DMS79 (cell line): ENCODE data around the gene CDKN2B.

Experiments
- DNase-seq: peaks from one replicate; lab custom pipeline; 2025; lab: John Stamatoyannopoulos, UW

CDKN2B gene

DNA sequence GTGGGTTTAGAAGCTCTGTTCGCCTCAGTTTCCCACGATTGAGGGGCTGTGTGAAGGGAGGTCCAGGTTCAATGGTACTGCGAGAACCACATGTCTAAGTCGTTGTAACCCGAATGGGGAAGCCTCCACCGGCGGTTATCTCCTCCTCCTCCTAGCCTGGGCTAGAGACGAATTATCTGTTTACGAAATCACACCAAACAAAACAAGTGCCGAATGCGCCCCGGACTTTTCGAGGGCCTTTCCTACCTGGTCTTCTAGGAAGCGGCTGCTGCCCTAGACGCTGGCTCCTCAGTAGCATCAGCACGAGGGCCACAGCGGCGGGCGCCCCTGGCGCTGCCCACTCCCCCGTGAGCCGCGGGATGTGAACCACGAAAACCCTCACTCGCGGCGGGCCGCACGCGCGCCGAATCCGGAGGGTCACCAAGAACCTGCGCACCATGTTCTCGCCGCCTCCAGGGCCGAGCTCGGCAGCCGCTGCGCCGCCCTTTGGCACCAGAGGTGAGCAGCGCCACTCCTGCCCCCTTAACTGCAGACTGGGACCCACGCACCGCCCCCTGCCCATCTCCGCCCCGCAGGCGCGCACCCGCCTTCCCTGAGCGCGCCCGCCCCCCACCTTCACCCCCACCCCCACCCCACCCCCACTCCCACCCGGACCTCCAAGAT is 15.1 kb downstream of the CDKN2B start, which contains the start of gene CDKN2A:
TSS of gene CDKN2A (minus strand) at position 500 of the 663 bp plus-strand sequence.
- DNase-seq = peak; percentile 87

DNA sequence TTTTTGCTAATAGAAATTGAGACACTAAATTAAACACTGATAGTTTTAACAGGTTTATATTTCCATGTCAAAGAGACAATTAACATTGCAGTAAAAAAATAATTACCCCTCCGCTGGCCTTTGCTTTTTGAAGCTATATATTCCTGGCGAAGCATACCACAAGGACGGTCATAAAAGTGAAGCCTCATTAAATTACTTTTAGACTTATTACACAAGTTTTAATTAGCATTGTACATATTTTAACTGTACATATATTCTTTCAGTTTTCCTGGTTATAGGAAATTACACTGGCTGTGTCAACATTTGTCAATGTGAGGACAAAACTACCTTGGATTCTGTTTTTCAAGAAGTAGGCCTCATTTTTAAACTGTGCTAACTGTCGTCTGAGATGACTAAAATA is 16.1 kb downstream of the CDKN2B start:
- DNase-seq = no peak

DNA sequence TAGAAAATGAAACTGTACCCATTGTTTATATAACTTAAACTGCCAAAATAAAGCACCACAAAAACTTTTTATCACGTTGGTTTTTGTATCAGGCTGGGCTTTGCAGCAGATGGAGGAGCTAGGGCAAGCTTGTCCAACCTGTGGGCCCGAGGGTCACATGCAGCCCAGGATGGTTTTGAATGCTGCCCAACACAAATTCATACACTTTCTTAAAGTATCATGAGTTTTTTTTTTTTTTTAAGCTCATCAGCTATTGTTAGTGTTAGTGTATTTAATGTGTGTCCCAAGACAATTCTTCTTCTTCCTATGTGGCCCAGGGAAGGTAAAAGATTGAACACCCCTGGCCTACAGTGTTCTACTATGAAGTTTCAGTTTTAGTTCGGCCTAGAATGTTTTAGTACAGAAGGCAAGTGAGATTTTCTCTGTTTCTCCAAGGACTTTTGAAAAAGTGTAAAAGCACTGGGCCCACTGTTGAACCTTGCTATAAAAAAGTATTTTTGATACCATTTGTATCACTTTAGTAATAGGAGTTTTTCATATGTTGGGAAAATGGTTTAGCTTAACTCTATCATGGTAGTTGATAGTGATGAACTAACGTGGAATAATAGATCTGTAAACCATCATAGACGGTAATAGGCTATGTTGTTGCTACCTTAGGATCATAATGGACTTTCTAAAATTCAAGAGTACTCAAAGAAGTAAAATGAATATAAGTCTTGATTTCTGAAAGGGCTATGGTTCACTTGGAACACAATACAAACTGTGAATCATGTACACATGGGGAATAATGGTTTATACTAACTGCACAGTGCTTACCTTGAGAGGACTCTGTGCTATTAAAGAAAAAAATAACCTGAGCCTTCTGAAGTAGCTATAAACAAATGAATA is 17.8 kb downstream of the CDKN2B start:
- DNase-seq = peak; percentile 45

DNA sequence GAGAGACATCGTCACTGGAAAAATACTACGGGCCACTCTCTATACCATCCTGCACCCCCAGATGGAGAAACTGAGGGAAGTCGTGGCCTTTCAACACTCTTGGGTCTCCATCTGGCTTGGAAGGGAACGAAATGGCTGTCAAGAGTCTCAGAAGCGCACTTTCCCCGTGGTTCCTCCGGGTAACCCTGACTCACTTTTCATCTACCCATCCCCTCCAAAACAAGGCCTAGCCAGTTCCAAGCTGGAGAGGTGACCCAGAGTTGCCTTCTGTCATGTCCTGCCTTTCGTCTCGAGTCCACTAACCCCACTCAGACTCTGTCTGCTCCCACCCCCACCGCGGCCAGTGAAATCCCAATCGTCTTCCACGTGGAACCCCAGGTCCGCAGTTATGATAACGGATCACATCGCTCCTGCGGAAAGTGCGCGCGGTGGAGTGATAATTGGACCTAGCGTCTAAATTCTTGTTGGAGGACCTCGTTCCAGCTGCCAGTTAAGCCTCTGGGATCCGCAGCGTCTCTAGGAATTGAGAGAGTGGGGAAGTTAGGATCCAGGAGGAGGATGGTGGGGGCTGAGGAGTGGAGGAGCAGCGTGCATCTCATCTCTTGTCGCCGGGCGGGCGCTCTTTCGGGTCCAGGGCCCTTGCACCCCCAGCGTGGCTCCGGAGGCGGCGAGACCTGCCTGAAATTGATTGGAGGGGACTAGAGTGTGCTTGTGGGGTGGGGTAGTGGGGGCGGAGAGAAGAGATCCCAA is 19.5 kb downstream of the CDKN2B start:
- DNase-seq = peak; percentile 62

DNA sequence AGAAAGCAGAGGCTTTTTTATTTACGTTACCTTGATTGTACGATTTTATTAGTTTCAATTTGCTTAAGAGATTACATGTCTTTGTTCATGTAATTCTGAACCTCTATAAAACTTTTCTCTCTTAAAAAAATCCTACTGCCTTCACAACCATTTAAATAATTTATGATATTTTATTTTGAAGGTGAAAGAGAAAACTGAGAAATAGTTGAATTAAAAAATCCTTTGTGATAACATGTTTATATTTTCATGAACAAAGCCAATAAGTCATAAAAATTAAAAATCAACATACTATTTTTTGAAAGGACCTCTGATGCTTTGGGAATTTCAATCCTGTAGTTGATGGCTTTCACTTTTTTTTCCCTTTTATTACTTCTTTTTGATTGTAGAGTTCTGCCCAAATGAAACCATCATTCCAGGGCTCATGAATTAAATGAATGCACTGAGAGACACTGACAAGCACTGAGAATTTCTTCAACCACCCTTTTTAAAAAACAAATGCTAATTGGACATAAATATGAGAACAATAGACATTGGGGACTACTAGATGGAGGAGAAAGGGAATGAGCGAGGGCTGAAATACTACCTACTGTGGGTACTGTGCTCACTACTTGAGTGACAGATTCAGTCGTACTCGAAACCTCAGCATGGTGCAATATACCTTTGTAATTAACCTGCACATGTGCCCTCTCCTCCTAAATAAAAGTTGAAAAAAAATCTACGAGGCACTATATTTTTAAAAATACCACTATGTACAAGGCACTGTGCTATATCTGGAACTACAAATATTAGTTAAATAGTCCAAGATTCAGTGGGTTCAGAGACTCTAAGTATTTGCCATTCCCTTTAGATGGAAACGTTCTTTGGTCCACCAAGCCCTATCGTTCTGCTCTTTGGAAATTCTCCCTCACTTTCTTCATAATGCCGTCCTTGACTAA is 20.8 kb downstream of the CDKN2B start:
- peak; percentile 58 for DNase-seq

DNA sequence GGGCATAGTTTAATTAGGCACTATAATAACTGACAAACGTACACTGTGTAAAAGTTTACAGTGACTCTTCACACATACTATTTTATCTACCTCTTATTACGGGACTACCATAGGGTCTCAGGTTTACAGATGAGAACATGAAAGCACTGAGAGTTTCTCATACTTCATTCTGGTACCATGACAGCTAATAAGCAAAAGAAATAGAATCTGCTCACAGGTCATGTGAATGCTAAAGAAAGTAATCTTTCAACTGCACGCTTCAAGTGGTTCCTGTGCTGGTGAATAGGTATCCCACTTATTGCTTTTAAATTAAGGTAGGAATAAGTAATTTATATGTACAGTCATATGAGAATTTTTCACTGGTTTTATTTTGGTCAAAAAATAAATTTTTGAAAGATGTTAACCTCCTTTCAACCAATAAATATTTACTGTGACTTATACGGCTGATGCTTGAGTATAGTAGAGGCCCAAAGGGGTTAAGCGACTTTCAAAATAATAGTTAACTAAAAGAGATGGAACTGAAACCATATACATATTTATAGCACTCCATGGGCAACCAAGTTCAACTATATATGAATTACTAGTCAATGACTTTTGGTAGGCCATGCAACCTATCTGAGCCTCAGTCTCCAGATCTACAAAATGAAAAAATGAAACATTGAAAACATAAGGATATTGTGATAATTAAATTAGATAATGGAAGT is 23.0 kb downstream of the CDKN2B start:
- DNase-seq = no peak

DNA sequence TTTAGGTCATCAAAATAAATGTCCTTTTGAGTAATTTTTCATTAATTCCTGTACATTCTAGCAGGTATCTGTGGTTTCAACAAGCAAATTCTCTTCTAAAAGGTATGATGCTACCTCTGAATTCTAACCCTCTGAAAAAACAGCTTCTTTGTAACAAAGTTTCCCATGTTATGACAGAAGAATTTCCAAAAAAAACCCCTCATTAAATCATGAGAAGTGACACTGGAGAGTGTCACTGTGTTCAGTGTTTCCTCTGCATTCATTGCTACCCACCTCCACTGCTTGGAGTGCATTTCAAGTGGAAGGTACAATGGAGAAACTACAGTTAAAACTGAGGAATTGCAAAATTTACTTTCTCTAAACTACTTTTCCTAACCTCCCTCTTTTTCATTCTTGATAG is 25.0 kb downstream of the CDKN2B start:
- no peak for DNase-seq

DNA sequence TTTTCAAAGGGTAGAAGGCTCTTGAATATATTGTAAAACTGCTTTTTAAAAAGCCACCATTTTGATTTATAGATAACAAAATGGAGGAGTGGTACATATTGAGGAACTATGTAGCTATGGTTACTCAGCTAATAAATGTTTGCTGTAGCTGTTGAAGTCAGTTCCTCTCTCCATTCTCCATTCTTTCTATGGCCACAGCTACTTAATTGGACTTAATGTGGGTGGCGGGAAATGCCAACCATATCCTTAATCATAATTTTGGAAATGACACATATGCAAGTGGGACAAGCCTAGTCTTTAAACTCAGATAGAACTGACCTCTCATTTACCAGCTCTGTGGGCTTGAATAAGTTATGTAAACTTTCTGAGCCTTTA is 25.6 kb downstream of the CDKN2B start:
- DNase-seq = no peak

DNA sequence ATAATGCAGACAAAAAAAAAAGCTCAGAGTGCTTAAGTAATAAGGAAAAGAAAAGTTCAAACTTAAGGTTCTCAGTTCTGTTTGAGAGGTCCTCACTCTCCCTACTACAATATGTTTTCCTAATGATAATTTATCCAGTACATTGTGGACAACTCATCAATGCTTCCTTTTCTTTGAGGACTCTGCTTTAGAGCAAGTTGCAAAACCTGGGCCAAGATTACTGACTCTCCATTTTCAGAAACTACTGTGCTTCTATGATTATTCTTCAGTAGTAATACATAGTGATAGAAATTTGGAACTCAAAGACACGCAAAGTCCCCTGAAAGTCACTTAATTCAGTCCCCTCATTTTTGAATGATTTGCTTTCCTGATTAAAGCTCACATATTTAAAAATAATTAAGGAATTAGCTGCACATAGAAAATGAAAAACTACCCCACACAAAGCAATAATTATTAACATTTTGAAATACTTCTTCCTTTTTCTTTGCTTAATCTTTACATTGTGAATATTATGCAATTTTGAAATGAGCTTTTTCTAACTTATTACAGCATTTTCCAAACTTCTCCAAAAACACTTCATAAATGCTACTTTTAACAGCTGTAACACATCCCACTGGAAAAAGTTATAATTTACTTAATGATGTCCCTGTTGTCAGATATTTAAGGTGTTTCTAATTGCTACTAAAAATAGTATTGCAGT is 26.1 kb downstream of the CDKN2B start:
- no peak for DNase-seq

DNA sequence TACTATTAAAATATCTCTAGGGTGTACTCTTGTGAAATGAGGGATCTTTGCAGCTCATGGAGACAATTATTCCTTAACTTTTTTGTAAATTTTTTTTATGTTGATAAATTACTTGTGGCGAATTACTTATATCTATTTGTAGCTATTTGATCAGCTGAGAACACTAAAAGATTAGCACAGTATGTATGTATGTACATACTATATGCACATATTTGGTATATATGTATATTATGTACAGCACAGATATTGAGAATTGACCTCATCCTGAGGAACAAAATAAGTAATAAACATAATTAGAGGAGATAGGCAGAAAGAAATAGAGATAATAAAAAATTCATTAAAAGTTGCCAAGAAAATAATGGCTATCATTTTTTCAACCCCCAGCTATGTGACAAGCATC is 26.7 kb downstream of the CDKN2B start:
- no peak for DNase-seq

DNA sequence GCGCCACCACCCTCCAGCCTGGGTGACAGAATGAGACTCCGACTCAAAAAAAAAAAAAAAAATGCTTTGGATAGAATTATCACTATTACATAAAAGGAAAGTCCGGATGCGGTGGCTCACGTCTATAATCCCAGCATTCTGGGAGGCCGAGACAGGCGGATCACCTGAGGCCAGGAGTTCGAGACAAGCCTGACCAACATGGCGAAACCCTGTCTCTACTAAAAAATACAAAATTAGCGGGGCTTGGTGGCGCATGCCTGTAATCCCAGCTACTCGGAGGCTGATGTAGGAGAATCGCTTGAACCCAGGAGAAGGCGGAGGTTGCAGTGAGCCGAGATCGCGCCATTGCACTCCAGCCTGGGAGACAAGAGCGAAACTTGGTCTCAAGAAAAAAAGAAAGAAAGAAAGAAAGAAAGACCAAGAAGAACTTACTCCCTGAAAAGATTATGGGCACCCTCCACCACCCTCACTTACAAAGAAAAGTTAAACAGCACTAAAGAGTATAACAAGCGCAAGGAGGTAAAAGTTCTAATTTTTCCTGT is 32.7 kb downstream of the CDKN2B start:
- no peak for DNase-seq

DNA sequence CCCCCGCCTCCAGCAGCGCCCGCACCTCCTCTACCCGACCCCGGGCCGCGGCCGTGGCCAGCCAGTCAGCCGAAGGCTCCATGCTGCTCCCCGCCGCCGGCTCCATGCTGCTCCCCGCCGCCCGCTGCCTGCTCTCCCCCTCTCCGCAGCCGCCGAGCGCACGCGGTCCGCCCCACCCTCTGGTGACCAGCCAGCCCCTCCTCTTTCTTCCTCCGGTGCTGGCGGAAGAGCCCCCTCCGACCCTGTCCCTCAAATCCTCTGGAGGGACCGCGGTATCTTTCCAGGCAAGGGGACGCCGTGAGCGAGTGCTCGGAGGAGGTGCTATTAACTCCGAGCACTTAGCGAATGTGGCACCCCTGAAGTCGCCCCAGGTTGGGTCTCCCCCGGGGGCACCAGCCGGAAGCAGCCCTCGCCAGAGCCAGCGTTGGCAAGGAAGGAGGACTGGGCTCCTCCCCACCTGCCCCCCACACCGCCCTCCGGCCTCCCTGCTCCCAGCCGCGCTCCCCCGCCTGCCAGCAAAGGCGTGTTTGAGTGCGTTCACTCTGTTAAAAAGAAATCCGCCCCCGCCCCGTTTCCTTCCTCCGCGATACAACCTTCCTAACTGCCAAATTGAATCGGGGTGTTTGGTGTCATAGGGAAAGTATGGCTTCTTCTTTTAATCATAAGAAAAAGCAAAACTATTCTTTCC is 34.2 kb downstream of the CDKN2B start:
- peak; percentile 93 for DNase-seq

DNA sequence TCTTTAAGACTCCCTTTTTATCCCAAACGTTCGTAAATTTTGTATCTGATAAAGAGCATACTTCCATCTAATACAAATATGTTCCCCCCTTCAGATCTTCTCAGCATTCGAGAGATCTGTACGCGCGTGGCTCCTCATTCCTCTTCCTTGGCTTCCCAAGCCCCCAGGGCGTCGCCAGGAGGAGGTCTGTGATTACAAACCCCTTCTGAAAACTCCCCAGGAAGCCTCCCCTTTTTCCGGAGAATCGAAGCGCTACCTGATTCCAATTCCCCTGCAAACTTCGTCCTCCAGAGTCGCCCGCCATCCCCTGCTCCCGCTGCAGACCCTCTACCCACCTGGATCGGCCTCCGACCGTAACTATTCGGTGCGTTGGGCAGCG is 34.8 kb downstream of the CDKN2B start:
- peak; percentile 39 for DNase-seq

DNA sequence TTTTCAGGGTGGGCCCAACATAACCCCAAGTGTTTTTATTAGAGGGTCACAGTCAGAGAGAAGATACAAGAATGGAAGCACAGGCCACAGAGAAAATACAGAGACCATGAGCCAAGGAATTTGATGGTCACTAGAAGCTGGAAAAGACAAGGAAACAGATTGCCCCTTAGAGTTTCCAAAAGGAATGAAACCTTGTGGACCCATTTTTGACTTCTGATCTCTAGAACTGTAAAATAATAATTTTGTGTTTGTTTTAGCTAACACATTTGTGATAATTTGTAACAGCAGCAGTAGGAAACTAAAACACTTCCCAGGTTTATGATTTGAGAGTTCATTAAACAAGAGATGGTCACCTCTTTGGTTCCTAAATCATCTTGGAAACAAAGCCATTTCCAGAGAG is 36.7 kb downstream of the CDKN2B start:
- no peak for DNase-seq

DNA sequence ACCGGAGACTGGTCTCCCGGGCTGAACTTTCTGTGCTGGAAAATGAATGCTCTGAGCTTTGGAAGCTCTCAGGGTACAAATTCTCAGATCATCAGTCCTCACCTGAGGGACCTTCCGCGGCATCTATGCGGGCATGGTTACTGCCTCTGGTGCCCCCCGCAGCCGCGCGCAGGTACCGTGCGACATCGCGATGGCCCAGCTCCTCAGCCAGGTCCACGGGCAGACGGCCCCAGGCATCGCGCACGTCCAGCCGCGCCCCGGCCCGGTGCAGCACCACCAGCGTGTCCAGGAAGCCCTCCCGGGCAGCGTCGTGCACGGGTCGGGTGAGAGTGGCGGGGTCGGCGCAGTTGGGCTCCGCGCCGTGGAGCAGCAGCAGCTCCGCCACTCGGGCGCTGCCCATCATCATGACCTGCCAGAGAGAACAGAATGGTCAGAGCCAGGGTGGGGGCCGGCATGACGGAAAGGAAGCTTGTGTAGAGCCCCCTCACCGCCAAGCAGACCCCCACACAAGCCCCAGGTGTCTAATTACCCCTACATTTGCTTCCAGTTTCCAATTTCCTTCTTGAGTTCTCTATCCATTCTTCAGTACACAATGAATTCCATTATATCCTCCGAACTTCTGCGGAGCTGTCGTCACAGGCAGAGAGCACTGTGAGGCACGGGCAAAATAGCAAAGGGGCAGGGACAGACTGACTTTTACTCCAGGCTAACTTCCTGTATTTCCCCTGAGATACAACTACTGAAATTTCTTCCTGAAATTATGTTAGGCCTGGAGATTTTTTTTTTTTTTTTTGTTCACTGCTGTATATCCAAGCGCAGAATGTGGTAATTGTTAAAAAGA is 38.1 kb downstream of the CDKN2B start:
- no peak for DNase-seq

DNA sequence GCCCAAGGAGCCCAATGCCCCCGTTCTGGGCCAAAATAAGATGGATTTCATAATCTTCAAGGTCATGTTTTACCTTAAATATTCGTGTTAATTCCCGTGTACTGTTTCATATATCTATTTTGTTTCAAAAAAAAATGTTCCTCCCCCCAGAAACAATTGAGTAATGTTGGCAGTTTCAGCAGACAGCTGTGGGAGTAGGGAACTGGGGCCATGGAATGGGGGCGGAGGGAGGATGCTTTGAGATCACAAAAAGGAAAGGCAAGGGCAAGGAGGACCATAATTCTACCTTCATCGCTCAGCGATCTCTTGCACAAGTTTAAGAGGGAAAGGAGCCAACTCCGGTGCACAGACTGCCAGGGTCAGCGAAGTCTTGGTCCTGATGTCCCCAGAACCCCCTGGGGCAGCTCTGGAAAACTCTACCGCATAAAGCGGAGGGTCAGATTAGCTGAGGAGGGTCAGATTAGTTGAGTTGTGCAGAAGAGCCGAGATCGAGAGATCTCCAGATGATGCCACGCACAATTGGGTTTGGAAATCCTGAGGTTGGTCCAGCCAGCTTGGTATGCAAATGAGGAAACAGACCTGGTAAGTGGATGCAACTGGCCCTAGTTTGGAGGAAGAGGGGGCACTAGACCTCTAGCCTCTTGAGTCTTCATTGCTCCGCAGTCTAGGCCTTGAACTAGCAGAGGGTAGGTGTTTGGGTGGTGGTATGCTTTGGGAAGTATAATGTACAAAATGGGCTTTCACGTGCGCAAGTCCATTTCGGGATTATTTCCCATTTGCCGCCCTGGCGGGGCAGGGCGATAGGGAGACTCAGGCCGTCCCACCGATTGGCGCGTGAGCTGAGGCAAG is 38.9 kb downstream of the CDKN2B start:
- no peak for DNase-seq
